Measurements from ENCODE around the gene SNX32. TPM values are rescaled to one million over a fixed set of nuclear protein-coding genes. Genes with fewer than 3 reads are reported as not detected.

The SNX32 gene
- total RNA-seq, 1 experiment from 2014 or later, result not detected

- Histone ChIP-seq H3K9me3 (ENCODE audit: control insufficient read depth in 1 of 2, insufficient read depth in 1 of 2, low read depth in 1 of 2, low read length in 2 of 2) (no peaks in the 10 kb centered on the region; a peak in 1 of 4 replicates), H3K27me3 (ENCODE audit: insufficient read depth, low read length) (no peaks in the 10 kb centered on the region), H3K4me2 (ENCODE audit: low read length) (no peak overlapping the region), H3K79me2 (ENCODE audit: insufficient read depth, low read length) (peaks cover 41% of the 10 kb centered on the region), H3K4me3 (replicated peaks in 1 of 2; ENCODE audit: low read depth in 1 of 2, low read length in 2 of 2) (no peak overlapping the region), H3K9me2 (ENCODE audit: insufficient read depth) (no peaks in the 10 kb centered on the region), H3K36me3 (ENCODE audit: control insufficient read depth in 1 of 2, insufficient read depth in 2 of 2, low read length in 2 of 2) (peaks cover 31 to 56% of the 10 kb centered on the region in 2 experiments), H2AFZ (ENCODE audit: low read depth, low read length, poor library complexity, severe bottlenecking) (no peak overlapping the region), H4K20me1 (ENCODE audit: insufficient read depth) (peaks cover 15% of the 10 kb centered on the region; the same call in 1 of the 2 replicates), H3K4me1 (ENCODE audit: control insufficient read depth in 1 of 2, insufficient read depth in 2 of 2, low read length in 2 of 2) (peaks cover 14 to 23% of the 10 kb centered on the region in 2 experiments), H3K9ac (ENCODE audit: low read length) (no peak overlapping the region), H3K27ac (ENCODE audit: low read depth, low read length) (no peak overlapping the region)
- RAD21 ChIA-PET (ENCODE audit: low non-redundant PET in 1 of 2, low total read pairs in 2 of 2, uncharacterized antibody in 2 of 2, unreplicated experiment in 2 of 2), result no interaction called here
- DNase-seq (ENCODE audit: low read depth, low spot score) (no peak), ATAC-seq (no peak)
- POLR2A ChIA-PET, result no interaction called here
- no TSS peak for BruUV-seq (replicated peaks)
- TF ChIP-seq CBX3 (IDR thresholded peaks at IDR 0.05; ENCODE audit: low read depth), result no peak
- TF ChIP-seq, protein P1, sequence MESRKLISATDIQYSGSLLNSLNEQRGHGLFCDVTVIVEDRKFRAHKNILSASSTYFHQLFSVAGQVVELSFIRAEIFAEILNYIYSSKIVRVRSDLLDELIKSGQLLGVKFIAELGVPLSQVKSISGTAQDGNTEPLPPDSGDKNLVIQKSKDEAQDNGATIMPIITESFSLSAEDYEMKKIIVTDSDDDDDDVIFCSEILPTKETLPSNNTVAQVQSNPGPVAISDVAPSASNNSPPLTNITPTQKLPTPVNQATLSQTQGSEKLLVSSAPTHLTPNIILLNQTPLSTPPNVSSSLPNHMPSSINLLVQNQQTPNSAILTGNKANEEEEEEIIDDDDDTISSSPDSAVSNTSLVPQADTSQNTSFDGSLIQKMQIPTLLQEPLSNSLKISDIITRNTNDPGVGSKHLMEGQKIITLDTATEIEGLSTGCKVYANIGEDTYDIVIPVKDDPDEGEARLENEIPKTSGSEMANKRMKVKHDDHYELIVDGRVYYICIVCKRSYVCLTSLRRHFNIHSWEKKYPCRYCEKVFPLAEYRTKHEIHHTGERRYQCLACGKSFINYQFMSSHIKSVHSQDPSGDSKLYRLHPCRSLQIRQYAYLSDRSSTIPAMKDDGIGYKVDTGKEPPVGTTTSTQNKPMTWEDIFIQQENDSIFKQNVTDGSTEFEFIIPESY (IDR thresholded peaks at IDR 0.05; ENCODE audit: extremely low read depth, insufficient replicate concordance, low read length), result no peak
- no peak for TF ChIP-seq YY1 (IDR thresholded peaks at IDR 0.05; ENCODE audit: extremely low read depth, insufficient replicate concordance, low read depth, low read length)
- TF ChIP-seq CEBPB (IDR thresholded peaks at IDR 0.05; ENCODE audit: low read depth), result no peak
- no peak for TF ChIP-seq SRF (IDR thresholded peaks at IDR 0.05; ENCODE audit: low read depth)
- intact Hi-C loops (cut with micrococcal nuclease), result no loop called here
- CTCF ChIA-PET, result no interaction called here
These were observed 20.4 kb downstream of the SNX32 start for GRCh38 chr11:65854161-65854592.

Measured in HCT116 (cell line).